Heart left ventricle (tissue), 16 donors: Measurements from ENCODE around the gene PCYOX1L. TPM values are rescaled to one million over a fixed set of nuclear protein-coding genes. Genes with fewer than 3 reads are reported as not detected.

Experiments
- ATAC-seq, 4 donors: fragments of 200-7000 bp; cut with Tn5 transposase; one replicate each; pipeline ENCODE4 v1.9.1; 2020 to 2022; ENCODE audit warnings: moderate library complexity in 4 of 4, mild to moderate bottlenecking in 3 of 4, moderate number of reproducible peaks in 1 of 4
- DNase-seq, 5 donors: peaks; one replicate each; pipeline ENCODE4 v3.0.0-alpha.2; 2020
- H3K27ac ChIP-seq, 12 donors: fragments of 200-600 bp; sonication (generic) in 4 of 12; one replicate each; pipeline versions ENCODE4 v1.5.0 to v1.8.0; 2016 to 2022; ENCODE audit warnings: mild to moderate bottlenecking in 2 of 12
- H3K27me3 ChIP-seq, 9 donors: fragments of 200-600 bp; sonication (generic) in 2 of 9; one replicate each; pipeline versions ENCODE4 v1.5.1 to v1.8.0; 2016 to 2022; ENCODE audit warnings: mild to moderate bottlenecking in 3 of 9
- H3K36me3 ChIP-seq, 9 donors: fragments of 200-600 bp; sonication (generic) in 2 of 9; one replicate each; pipeline versions ENCODE4 v1.5.0 to v1.8.0; 2018 to 2022; ENCODE audit warnings: mild to moderate bottlenecking in 2 of 9
- H3K4me1 ChIP-seq, 12 donors: fragments of 200-600 bp; sonication (generic) in 4 of 12; one replicate each; pipeline versions ENCODE4 v1.5.0 to v1.8.0; 2016 to 2022; ENCODE audit warnings: mild to moderate bottlenecking in 3 of 12
- H3K4me3 ChIP-seq, 12 donors: fragments of 200-600 bp; sonication (generic) in 4 of 12; one replicate each; pipeline versions ENCODE4 v1.5.0 to v1.8.0; 2017 to 2022; ENCODE audit warnings: mild to moderate bottlenecking in 9 of 12, moderate library complexity in 4 of 12
- H3K9me3 ChIP-seq, 12 donors: fragments of 200-600 bp; sonication (generic) in 4 of 12; one replicate each; pipeline versions ENCODE4 v1.5.0 to v1.8.0; 2016 to 2022; ENCODE audit warnings: mild to moderate bottlenecking in 1 of 12
- POLR2A ChIP-seq, 2 donors: fragments of 450-650 bp; IDR thresholded peaks; one replicate each; pipeline ENCODE4 v1.6.1; 2017; ENCODE audit warnings: antibody characterized with exemption in 2 of 2, mild to moderate bottlenecking in 2 of 2, moderate library complexity in 2 of 2
- WGBS, 4 donors: extraction: QIAGEN DNeasy Blood & Tissue Kit in 2 of 4; methylation state at CpG; one replicate each; pipeline versions ENCODE4 v1.1.5 to v1.1.7; 2013 to 2018; 5-methylcytosine and 5-hydroxymethylcytosine counted together
- intact Hi-C, 10 donors: fragments of 100-400 bp; cut with DNase I; formaldehyde crosslinking; loops; one replicate each; pipeline versions ENCODE4 v1.11.1 to v1.14.2; 2022
- polyA plus RNA-seq, 2 donors: library from polyadenylated mRNA; stranded (reverse); fragments of 200-250 nt; gene quantifications; one replicate each; pipeline ENCODE4 v1.2.3, GENCODE V29; 2013
- total RNA-seq, 9 donors: library from RNA; depleted of rRNA in 2 of 9; stranded (reverse); fragments of >200 nt in 2 of 9; fragmentation: NEBNext Ultra II Directional in 3 of 9; extraction: Animal tissue kit (Norgen Biotek cat#: 25700) in 3 of 9; gene quantifications; one replicate each; pipeline versions ENCODE4 v1.1.0 to v1.2.4, GENCODE V29; 2016 to 2023
- TF ChIP-seq, protein P1 (sequence below), 12 donors: fragments of 200-600 bp; sonication (generic) in 4 of 12; IDR thresholded peaks; one replicate each; pipeline versions ENCODE4 v1.5.0 to v1.8.0; 2018 to 2022; ENCODE audit warnings: antibody characterized with exemption in 12 of 12, mild to moderate bottlenecking in 5 of 12
- donor health status: ischemic (EF 13 %, LVEDD 7.1; RV severe dilation, severe dysfunction).
- donor health status: healthy with polysubstance abuse.
- donor health status: DM: no; HTN: yes; CAD: no.
- donor health status: DM: no; HTN: no; CAD: no.
- donor health status: ischemic (EF 25% LVEDD 6.9; RV normal size, moderate dysfunction).
- donor health status: ischemic (EF 25% LVEDD 5.7; RV mildly dilated, moderate dysfunction).
- donor health status: healthy.
- donor health status: DM: yes; HTN: yes; CAD: no.
- donor health status: ischemic (EF 35%, LVEDD 5.7; RV mildly dilated, moderate dysfunction).
- donor health status: nonischemic (EF 11% LVEDD 7.7; RV severe dilation, severe dysfunction).
- donor health status: DM: yes; HTN: yes; CAD: no.
- donor health status: PGD.
- donor health status: ischemic (EF 29% LVEDD 5.4; RV normal size, mild dysfunction).
- donor health status: nonischemic (EF 23%, LVEDD 6.1; RV moderate dilation, normal function).

Gene PCYOX1L
- total and polyA plus RNA-seq, 11 donors = 2.3 to 6.8 (median 3.7) TPM

DNA sequence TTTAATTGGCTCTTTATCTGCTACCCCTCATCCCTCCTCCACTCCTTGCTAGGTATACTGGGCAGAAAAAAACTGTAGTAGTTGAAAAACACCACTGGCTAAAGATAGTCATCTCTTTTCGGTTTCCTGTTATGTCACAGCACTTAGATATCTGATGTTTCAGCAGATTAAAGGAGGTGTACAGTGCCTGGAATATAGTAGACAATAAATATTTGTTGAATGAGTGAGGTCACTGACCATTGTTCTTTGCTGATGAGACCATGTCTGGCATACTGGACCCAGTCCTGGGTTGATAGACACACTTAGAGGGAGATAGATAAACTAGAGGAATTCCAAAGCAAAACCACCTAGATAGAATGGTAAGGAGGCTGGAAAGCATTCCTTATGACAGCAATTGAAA lies 9.3 kb upstream of the PCYOX1L start:
- intact Hi-C loops = loop anchor here in 3 of 10 donors (5.0 to 10.0 kb wide), 3 partner anchors 61 to 214 kb away; no protein-coding TSS in a partner anchor
- Histone ChIP-seq H3K36me3 (peaks cover 2 to 65% (median 59%) of the 10 kb centered on the region in 9 donors), H3K9me3 (no peaks in the 10 kb centered on the region), H3K27ac (peak overlapping the region in 5 of 12 donors; percentile 5 to 61 (median 25)), H3K4me1 (peaks cover 0 to 52% (median 18%) of the 10 kb centered on the region in 12 donors), H3K4me3 (peak overlapping the region in 1 of 12 donors; percentile 6), H3K27me3 (no peaks in the 10 kb centered on the region)
- DNase-seq (no peak), ATAC-seq (no peak)
- no peak for TF ChIP-seq POLR2A (IDR thresholded peaks at IDR 0.05)
- 54 to 76% (median 65%) methylated on average over 1 of the region's 1 CpG for WGBS, 4 donors

DNA sequence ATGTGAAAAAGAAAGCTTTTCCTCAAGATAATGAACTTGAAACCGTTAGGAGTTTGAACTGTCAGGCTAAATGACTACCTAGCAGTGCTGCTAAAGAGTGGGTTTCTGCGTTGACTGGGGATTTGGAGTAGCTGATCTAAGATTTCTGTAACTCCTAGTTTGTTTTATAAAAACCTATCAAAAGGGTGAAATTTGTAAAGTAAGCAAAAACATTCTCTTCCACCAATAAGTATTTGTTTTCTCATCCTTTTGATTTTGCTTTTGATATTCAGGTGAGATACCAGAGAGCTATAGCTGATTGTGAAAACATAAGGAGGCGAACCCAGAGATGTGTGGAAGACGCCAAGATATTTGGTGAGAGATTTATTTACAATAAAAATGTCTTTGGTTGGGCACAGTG lies 8.5 kb upstream of the PCYOX1L start:
- intact Hi-C loops = loop anchor here in 3 of 10 donors (5.0 to 10.0 kb wide), 3 partner anchors 62 to 215 kb away; no protein-coding TSS in a partner anchor
- Histone ChIP-seq H3K9me3 (no peaks in the 10 kb centered on the region), H3K4me3 (no peak overlapping the region), H3K27ac (peak overlapping the region in 2 of 12 donors; percentile 26 to 61), H3K27me3 (no peaks in the 10 kb centered on the region), H3K36me3 (peaks cover 2 to 73% (median 67%) of the 10 kb centered on the region in 9 donors), H3K4me1 (peaks cover 0 to 44% (median 15%) of the 10 kb centered on the region in 12 donors)
- DNase-seq = no peak
- TF ChIP-seq, protein P1, sequence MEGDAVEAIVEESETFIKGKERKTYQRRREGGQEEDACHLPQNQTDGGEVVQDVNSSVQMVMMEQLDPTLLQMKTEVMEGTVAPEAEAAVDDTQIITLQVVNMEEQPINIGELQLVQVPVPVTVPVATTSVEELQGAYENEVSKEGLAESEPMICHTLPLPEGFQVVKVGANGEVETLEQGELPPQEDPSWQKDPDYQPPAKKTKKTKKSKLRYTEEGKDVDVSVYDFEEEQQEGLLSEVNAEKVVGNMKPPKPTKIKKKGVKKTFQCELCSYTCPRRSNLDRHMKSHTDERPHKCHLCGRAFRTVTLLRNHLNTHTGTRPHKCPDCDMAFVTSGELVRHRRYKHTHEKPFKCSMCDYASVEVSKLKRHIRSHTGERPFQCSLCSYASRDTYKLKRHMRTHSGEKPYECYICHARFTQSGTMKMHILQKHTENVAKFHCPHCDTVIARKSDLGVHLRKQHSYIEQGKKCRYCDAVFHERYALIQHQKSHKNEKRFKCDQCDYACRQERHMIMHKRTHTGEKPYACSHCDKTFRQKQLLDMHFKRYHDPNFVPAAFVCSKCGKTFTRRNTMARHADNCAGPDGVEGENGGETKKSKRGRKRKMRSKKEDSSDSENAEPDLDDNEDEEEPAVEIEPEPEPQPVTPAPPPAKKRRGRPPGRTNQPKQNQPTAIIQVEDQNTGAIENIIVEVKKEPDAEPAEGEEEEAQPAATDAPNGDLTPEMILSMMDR (IDR thresholded peaks at IDR 0.05) = no peak
- TF ChIP-seq POLR2A (IDR thresholded peaks at IDR 0.05) = no peak
- 84 to 90% (median 87%) methylated on average over 4 of the region's 4 CpGs for WGBS, 4 donors
- no peak for ATAC-seq

DNA sequence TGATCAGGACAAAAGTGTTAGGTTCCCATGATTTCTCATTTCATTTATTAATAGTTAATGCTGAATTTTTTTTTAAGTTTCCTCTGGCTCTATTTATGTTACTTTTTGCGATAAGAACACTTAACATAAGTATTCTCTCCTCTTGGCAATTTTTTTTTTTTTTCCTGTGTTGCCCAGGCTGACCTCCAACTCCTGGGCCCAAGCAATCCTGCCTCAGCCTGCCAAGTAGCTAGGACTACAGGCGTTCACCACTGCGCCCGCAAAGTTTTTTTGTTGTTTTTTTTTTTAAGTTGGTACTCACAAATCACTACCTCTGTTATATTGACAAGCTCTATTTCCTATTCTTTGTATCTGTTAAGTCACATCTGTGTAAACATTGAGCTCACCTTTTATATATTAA lies 5.7 kb upstream of the PCYOX1L start:
- H3K27me3 ChIP-seq = no peaks in the 10 kb centered on the region
- peak overlapping the region in 7 of 12 donors; percentile 7 to 51 (median 33) for H3K27ac ChIP-seq
- 43 to 62% (median 49%) methylated on average over 4 of the region's 4 CpGs for WGBS, 4 donors
- no peak for TF ChIP-seq POLR2A (IDR thresholded peaks at IDR 0.05)
- H3K4me1 ChIP-seq = peaks cover 0 to 25% (median 5%) of the 10 kb centered on the region in 12 donors
- peaks cover 2 to 82% (median 81%) of the 10 kb centered on the region in 9 donors for H3K36me3 ChIP-seq
- DNase-seq (no peak), ATAC-seq (no peak)
- H3K4me3 ChIP-seq = no peak overlapping the region
- H3K9me3 ChIP-seq = no peaks in the 10 kb centered on the region
- intact Hi-C loops = loop anchor here in 1 of 10 donors (10.0 kb wide), 1 partner anchor 227 kb away; no protein-coding TSS in a partner anchor

DNA sequence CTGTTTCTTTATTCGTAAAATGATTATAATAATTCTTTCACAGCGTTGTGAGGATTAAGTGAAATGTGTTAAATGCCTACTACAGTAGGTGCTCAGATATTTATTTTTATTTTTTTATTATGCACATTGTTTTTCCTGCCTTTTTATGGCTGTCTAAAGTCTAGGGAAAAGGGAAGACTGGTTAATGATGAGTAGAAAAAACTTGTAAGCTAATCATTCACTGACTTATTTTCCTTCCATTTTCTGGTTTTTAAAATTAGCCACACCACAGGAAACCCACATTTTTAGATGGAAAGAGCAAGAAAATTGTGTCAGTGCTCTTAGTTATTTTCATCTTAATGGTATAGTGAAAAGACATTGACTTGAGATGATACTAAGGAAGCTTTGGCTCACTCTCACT lies 3.9 kb upstream of the PCYOX1L start:
- peaks cover 0 to 23% (median 12%) of the 10 kb centered on the region in 12 donors for H3K4me1 ChIP-seq
- H3K27ac ChIP-seq = no peak overlapping the region
- ATAC-seq (no peak), DNase-seq (no peak)
- H3K36me3 ChIP-seq = peaks cover 2 to 68% (median 64%) of the 10 kb centered on the region in 9 donors
- no peak overlapping the region for H3K4me3 ChIP-seq
- 92 to 95% (median 93%) methylated on average over 2 of the region's 2 CpGs for WGBS, 4 donors
- no peaks in the 10 kb centered on the region for H3K27me3 ChIP-seq
- TF ChIP-seq, protein P1 (IDR thresholded peaks at IDR 0.05) = no peak
- TF ChIP-seq POLR2A (IDR thresholded peaks at IDR 0.05) = no peak
- intact Hi-C loops = loop anchor here in 1 of 10 donors (10.0 kb wide), 1 partner anchor 229 kb away; no protein-coding TSS in a partner anchor
- no peaks in the 10 kb centered on the region for H3K9me3 ChIP-seq

DNA sequence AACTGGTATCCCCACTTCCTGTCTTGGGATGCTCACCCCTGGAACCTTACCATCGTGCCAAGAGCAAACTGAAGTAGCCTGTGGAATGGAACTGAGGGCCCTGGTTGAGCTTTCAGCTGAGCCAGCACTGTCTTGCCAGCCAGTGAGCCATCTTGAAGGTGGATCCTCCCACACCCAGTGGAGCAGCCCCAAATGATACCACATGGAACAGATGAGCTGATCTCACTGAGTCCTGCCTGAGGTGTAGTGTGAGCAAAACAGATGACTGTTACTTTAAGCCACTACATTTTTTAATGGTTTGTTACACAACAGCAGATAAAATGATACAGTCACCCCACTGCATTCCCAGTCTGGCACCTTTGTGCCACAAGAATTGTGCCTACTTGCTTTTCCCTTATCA lies 2.2 kb upstream of the PCYOX1L start:
- Histone ChIP-seq H3K27ac (no peak overlapping the region), H3K36me3 (peaks cover 0 to 50% (median 47%) of the 10 kb centered on the region in 9 donors), H3K4me3 (no peak overlapping the region), H3K4me1 (peaks cover 0 to 28% (median 12%) of the 10 kb centered on the region in 12 donors), H3K27me3 (no peaks in the 10 kb centered on the region), H3K9me3 (no peaks in the 10 kb centered on the region)
- TF ChIP-seq, protein P1 (IDR thresholded peaks at IDR 0.05) = no peak
- no peak for TF ChIP-seq POLR2A (IDR thresholded peaks at IDR 0.05)
- intact Hi-C loops = loop anchor here in 4 of 10 donors (5.0 to 10.0 kb wide), 3 partner anchors 33 to 231 kb away; partner anchors contain the start of gene AFAP1L1 (in 2 of the 4)
- WGBS, 4 donors = 75 to 94% (median 89%) methylated on average over 1 of the region's 1 CpG
- DNase-seq = no peak
- no peak for ATAC-seq
